ENCODE measurements around the gene APOL1. TPM values are rescaled to one million over a fixed set of nuclear protein-coding genes. Genes with fewer than 3 reads are reported as not detected.
"Not testable (repeated sequence)": the region's sequence is repeated elsewhere in the genome, so short reads cannot be mapped to it uniquely, and the experiment has no call there.

APOL1 gene
- 10 to 100 TPM; 50.9 to 60.0 TPM for total RNA-seq

- Mint-ChIP-seq H3K27me3 (no peaks in the 10 kb centered on the region), H3K9me3 (peaks cover 9% of the 10 kb centered on the region), H3K36me3 (ENCODE audit: low read depth) (peaks cover 30% of the 10 kb centered on the region), H3K27ac (peak within 1 kb of the TSS; percentile 93), H3K4me3 (peak within 1 kb of the TSS; percentile 90), H3K4me1 (peaks cover 52% of the 10 kb centered on the region)
- ChIA-PET CTCF (interaction anchor here (1.0 to 4.1 kb wide), 6 partner anchors 12 to 48 kb away, joined by 3 to 53 read pairs (median 6); partner anchors contain the start of gene APOL2), POLR2A (interaction anchor here (0.6 to 1.7 kb wide), 3 partner anchors 14 to 51 kb away, joined by 3 to 7 read pairs (median 3); partner anchors contain the start of gene APOL2)
- peak; percentile 75 for DNase-seq
These were observed at the start of gene APOL1 for GRCh38 chr22:36252754-36253522. APOL1 (plus strand) TSS chr22:36253133; CDS start chr22:36254956, 1,823 bp downstream.

- H3K9me3 Mint-ChIP-seq; H3K4me3 Mint-ChIP-seq; POLR2A ChIA-PET; DNase-seq; H3K36me3 Mint-ChIP-seq (ENCODE audit: low read depth); CTCF ChIA-PET; H3K27me3 Mint-ChIP-seq; H3K27ac Mint-ChIP-seq: not testable (repeated sequence)
- peaks cover 23% of the 10 kb centered on the region for H3K4me1 Mint-ChIP-seq
These were observed 49.5 kb upstream of the APOL1 start for GRCh38 chr22:36203441-36203840.

GRCh38 chr22:36204001-36204631 lies 48.8 kb upstream of the APOL1 start:
- ChIA-PET CTCF (interaction anchor here (0.6 to 1.4 kb wide), 2 partner anchors 16 to 32 kb away, joined by 3 read pairs; no protein-coding TSS in a partner anchor), POLR2A (no interaction called here)
- peak overlapping the region; percentile 32 for H3K4me3 Mint-ChIP-seq
- H3K36me3 Mint-ChIP-seq (ENCODE audit: low read depth): no peaks in the 10 kb centered on the region
- no peak for DNase-seq
- H3K9me3 Mint-ChIP-seq: peaks cover 4% of the 10 kb centered on the region
- H3K27me3 Mint-ChIP-seq: peaks cover 8% of the 10 kb centered on the region
- no peak overlapping the region for H3K27ac Mint-ChIP-seq
- peaks cover 21% of the 10 kb centered on the region for H3K4me1 Mint-ChIP-seq

- H3K4me3 Mint-ChIP-seq: peak overlapping the region; percentile 32
- ChIA-PET CTCF (interaction anchor here (1.4 kb wide), 1 partner anchor 32 kb away, joined by 3 read pairs; no protein-coding TSS in a partner anchor), POLR2A (no interaction called here)
- no peak for DNase-seq
- H3K36me3 Mint-ChIP-seq (ENCODE audit: low read depth): no peaks in the 10 kb centered on the region
- peaks cover 10% of the 10 kb centered on the region for H3K9me3 Mint-ChIP-seq
- H3K27ac Mint-ChIP-seq: no peak overlapping the region
- H3K27me3 Mint-ChIP-seq: peaks cover 13% of the 10 kb centered on the region
- peaks cover 21% of the 10 kb centered on the region for H3K4me1 Mint-ChIP-seq
These were observed 48.3 kb upstream of the APOL1 start for GRCh38 chr22:36204632-36205015.

GRCh38 chr22:36205573-36205972 lies 47.4 kb upstream of the APOL1 start:
- POLR2A ChIA-PET; H3K36me3 Mint-ChIP-seq (ENCODE audit: low read depth); CTCF ChIA-PET; H3K9me3 Mint-ChIP-seq; DNase-seq; H3K4me3 Mint-ChIP-seq; H3K27ac Mint-ChIP-seq: not testable (repeated sequence)
- H3K4me1 Mint-ChIP-seq: peaks cover 23% of the 10 kb centered on the region
- peaks cover 18% of the 10 kb centered on the region for H3K27me3 Mint-ChIP-seq

- no peak overlapping the region for H3K27ac Mint-ChIP-seq
- H3K9me3 Mint-ChIP-seq: peaks cover 10% of the 10 kb centered on the region
- H3K4me3 Mint-ChIP-seq: no peak overlapping the region
- no peak for DNase-seq
- H3K36me3 Mint-ChIP-seq (ENCODE audit: low read depth): peaks cover 2% of the 10 kb centered on the region
- ChIA-PET CTCF (no interaction called here), POLR2A (no interaction called here)
- peaks cover 27% of the 10 kb centered on the region for H3K4me1 Mint-ChIP-seq
- H3K27me3 Mint-ChIP-seq: peaks cover 24% of the 10 kb centered on the region
These were observed 46.7 kb upstream of the APOL1 start for GRCh38 chr22:36206255-36206654.

GRCh38 chr22:36208162-36208765 lies 44.7 kb upstream of the APOL1 start:
- ChIA-PET CTCF (interaction anchor here (0.8 to 1.2 kb wide), 4 partner anchors 9 to 70 kb away, joined by 3 to 5 read pairs (median 4); no protein-coding TSS in a partner anchor), POLR2A (no interaction called here)
- peaks cover 20% of the 10 kb centered on the region for H3K4me1 Mint-ChIP-seq
- no peak overlapping the region for H3K4me3 Mint-ChIP-seq
- peaks cover 10% of the 10 kb centered on the region for H3K9me3 Mint-ChIP-seq
- H3K27ac Mint-ChIP-seq: no peak overlapping the region
- peaks cover 2% of the 10 kb centered on the region for H3K36me3 Mint-ChIP-seq (ENCODE audit: low read depth)
- no peak for DNase-seq
- peaks cover 35% of the 10 kb centered on the region for H3K27me3 Mint-ChIP-seq

GRCh38 chr22:36208914-36209313 lies 44.0 kb upstream of the APOL1 start:
- ChIA-PET POLR2A (no interaction called here), CTCF (interaction anchor here (0.8 to 1.2 kb wide), 3 partner anchors 10 to 69 kb away, joined by 3 to 5 read pairs (median 4); no protein-coding TSS in a partner anchor)
- Mint-ChIP-seq H3K36me3 (ENCODE audit: low read depth) (peaks cover 2% of the 10 kb centered on the region), H3K4me1 (peaks cover 20% of the 10 kb centered on the region), H3K4me3 (no peak overlapping the region), H3K9me3 (peaks cover 10% of the 10 kb centered on the region), H3K27me3 (peaks cover 40% of the 10 kb centered on the region), H3K27ac (no peak overlapping the region)
- no peak for DNase-seq

- H3K36me3 Mint-ChIP-seq (ENCODE audit: low read depth); DNase-seq; H3K9me3 Mint-ChIP-seq; H3K4me3 Mint-ChIP-seq; POLR2A ChIA-PET; H3K27ac Mint-ChIP-seq: not testable (repeated sequence)
- CTCF ChIA-PET: interaction anchor here (1.4 kb wide), 1 partner anchor 30 kb away, joined by 3 read pairs; no protein-coding TSS in a partner anchor
- peaks cover 45% of the 10 kb centered on the region for H3K27me3 Mint-ChIP-seq
- peaks cover 18% of the 10 kb centered on the region for H3K4me1 Mint-ChIP-seq
These were observed 43.4 kb upstream of the APOL1 start for GRCh38 chr22:36209488-36209908.

- Mint-ChIP-seq H3K9me3 (peaks cover 10% of the 10 kb centered on the region), H3K36me3 (ENCODE audit: low read depth) (peaks cover 2% of the 10 kb centered on the region), H3K4me3 (no peak overlapping the region), H3K27me3 (peaks cover 50% of the 10 kb centered on the region), H3K27ac (no peak overlapping the region), H3K4me1 (peaks cover 14% of the 10 kb centered on the region)
- DNase-seq: no peak
- ChIA-PET CTCF (interaction anchor here (1.2 to 1.4 kb wide), 2 partner anchors 12 to 30 kb away, joined by 3 read pairs; no protein-coding TSS in a partner anchor), POLR2A (no interaction called here)
These were observed 42.7 kb upstream of the APOL1 start for GRCh38 chr22:36210224-36210623.

- H3K36me3 Mint-ChIP-seq (ENCODE audit: low read depth): peaks cover 2% of the 10 kb centered on the region
- H3K27me3 Mint-ChIP-seq: peaks cover 60% of the 10 kb centered on the region
- H3K27ac Mint-ChIP-seq: no peak overlapping the region
- no peak overlapping the region for H3K4me3 Mint-ChIP-seq
- ChIA-PET POLR2A (no interaction called here), CTCF (interaction anchor here (1.0 to 1.2 kb wide), 3 partner anchors 11 to 87 kb away, joined by 3 read pairs; no protein-coding TSS in a partner anchor)
- H3K4me1 Mint-ChIP-seq: peaks cover 14% of the 10 kb centered on the region
- DNase-seq: no peak
- H3K9me3 Mint-ChIP-seq: peaks cover 10% of the 10 kb centered on the region
These were observed 41.6 kb upstream of the APOL1 start for GRCh38 chr22:36211237-36211861.

GRCh38 chr22:36212901-36213300 lies 40.0 kb upstream of the APOL1 start:
- no peak for DNase-seq
- H3K4me1 Mint-ChIP-seq: peaks cover 14% of the 10 kb centered on the region
- peaks cover 10% of the 10 kb centered on the region for H3K9me3 Mint-ChIP-seq
- H3K4me3 Mint-ChIP-seq: no peak overlapping the region
- H3K36me3 Mint-ChIP-seq (ENCODE audit: low read depth): peaks cover 2% of the 10 kb centered on the region
- H3K27me3 Mint-ChIP-seq: peaks cover 66% of the 10 kb centered on the region
- CTCF ChIA-PET: no interaction called here
- POLR2A ChIA-PET: interaction anchor here (0.8 kb wide), 1 partner anchor 40 kb away, joined by 3 read pairs; the partner anchor contains the start of gene APOL1
- no peak overlapping the region for H3K27ac Mint-ChIP-seq
